GM12878 (cell line): Measurements from ENCODE around the gene OR6B3. TPM values are rescaled to one million over a fixed set of nuclear protein-coding genes. Genes with fewer than 3 reads are reported as not detected.

Source experiments
- ATAC-seq: fragments of 200-7000 bp; cut with Tn5 transposase; 3 replicates; pipeline ENCODE4 v1.9.1; 2020; ENCODE audit warnings: mild to moderate bottlenecking, moderate library complexity
- BruUV-seq: library from RNA; stranded (reverse); fragments of 400-500 nt; replicated peaks from 2 replicates; lab custom pipeline; 2021; lab: Mats Ljungman, UMichigan
- CTCF ChIA-PET: fragments of 300-600 bp; sonication (Branson Sonifier 250); formaldehyde crosslinking; extraction: SDS; loops from one replicate; lab custom pipeline; 2021; ENCODE audit warnings: inconsistent platforms; lab: Yijun Ruan, JAX
- POLR2A ChIA-PET: fragments of 350-600 bp; formaldehyde crosslinking; extraction: SDS; loops from one replicate; lab custom pipeline; 2021; ENCODE audit warnings: inconsistent platforms; lab: Charles Lee
- RAD21 ChIA-PET: fragments of 300-600 bp; sonication (Branson Sonifier 250); formaldehyde crosslinking; loops from one replicate; lab custom pipeline; 2023; ENCODE audit warnings: antibody characterized with exemption; ENCODE audit not compliant: unreplicated experiment; lab: Charles Lee
- SMC1A ChIA-PET: fragments of 300-600 bp; sonication (Branson Sonifier 250); formaldehyde crosslinking; loops from one replicate; lab custom pipeline; 2023; ENCODE audit not compliant: unreplicated experiment, uncharacterized antibody; lab: Charles Lee
- DNase-seq: peaks from one replicate; pipeline ENCODE4 v3.0.0-alpha.2; 2011; ENCODE audit warnings: low read depth, low spot score
- FAIRE-seq: peaks from 3 replicates; lab custom pipeline; 2011; peaks lifted over from hg19 to GRCh38; lab: Jason Lieb, UNC
- H2AFZ ChIP-seq: 2 replicates; pipeline ENCODE4 v1.6.0; 2011; ENCODE audit warnings: low read depth, low read length, control low read depth; ENCODE audit not compliant: control insufficient read depth
- H3K27ac ChIP-seq: 2 replicates; pipeline ENCODE4 v1.5.1; 2011; ENCODE audit warnings: control low read depth; ENCODE audit not compliant: control insufficient read depth, insufficient read depth
- H3K27me3 ChIP-seq, 2 experiments: replicated peaks in 1 of 2; 2 replicates each; pipeline versions ENCODE4 v1.6.0 to v1.6.1; 2011; ENCODE audit warnings: low read length in 1 of 2; ENCODE audit not compliant: control insufficient read depth in 2 of 2, insufficient read depth in 2 of 2
- H3K36me3 ChIP-seq, 2 experiments: 2 replicates each; pipeline ENCODE4 v1.5.1; 2011; ENCODE audit warnings: low read length in 1 of 2; ENCODE audit not compliant: control insufficient read depth in 2 of 2, insufficient read depth in 2 of 2
- H3K4me1 ChIP-seq: 2 replicates; pipeline ENCODE4 v1.6.1; 2011; ENCODE audit warnings: mild to moderate bottlenecking, low read length, moderate library complexity, mixed read lengths; ENCODE audit not compliant: control insufficient read depth, insufficient read depth
- H3K4me2 ChIP-seq: 2 replicates; pipeline ENCODE4 v1.6.0; 2011; ENCODE audit warnings: control low read depth; ENCODE audit not compliant: control insufficient read depth, insufficient read depth
- H3K4me3 ChIP-seq: fragments of 200-600 bp; sonication (generic); 2 replicates; pipeline ENCODE4 v1.5.1; 2016
- H3K79me2 ChIP-seq: 2 replicates; pipeline ENCODE4 v1.6.0; 2011; ENCODE audit warnings: low read length; ENCODE audit not compliant: control insufficient read depth, insufficient read depth
- H3K9ac ChIP-seq: 2 replicates; pipeline ENCODE4 v1.8.0; 2011; ENCODE audit warnings: low read length, control low read depth, mixed read lengths; ENCODE audit not compliant: control insufficient read depth, insufficient read depth
- H3K9me3 ChIP-seq: replicated peaks from 3 replicates; pipeline ENCODE4 v1.5.1; 2011; ENCODE audit warnings: mild to moderate bottlenecking, low read length; ENCODE audit not compliant: control insufficient read depth, insufficient read depth
- H4K20me1 ChIP-seq: 2 replicates; pipeline ENCODE4 v1.6.0; 2011; ENCODE audit not compliant: control insufficient read depth, insufficient read depth
- CEBPB ChIP-seq, 2 experiments: fragments of 150-350 bp in 1 of 2; IDR thresholded peaks; 2 replicates each; pipeline ENCODE4 v1.6.1; 2012 to 2014; ENCODE audit warnings: low read depth in 2 of 2, low read length in 2 of 2, borderline replicate concordance in 1 of 2, inconsistent platforms in 1 of 2
- KLF5 ChIP-seq: fragments of 450-650 bp; IDR thresholded peaks from 2 replicates; pipeline ENCODE4 v1.6.1; 2014; ENCODE audit warnings: mild to moderate bottlenecking; ENCODE audit not compliant: partially characterized antibody
- MYB ChIP-seq: fragments of 150-350 bp; IDR thresholded peaks from 2 replicates; pipeline ENCODE4 v1.6.1; 2014; ENCODE audit warnings: mild to moderate bottlenecking, low read depth, low read length, borderline replicate concordance
- NFIC ChIP-seq: IDR thresholded peaks from 2 replicates; pipeline ENCODE4 v1.6.1; 2012; ENCODE audit warnings: low read depth, mild to moderate bottlenecking, inconsistent platforms, low read length, moderate library complexity
- NR2C1 ChIP-seq: fragments of 450-650 bp; IDR thresholded peaks from 2 replicates; pipeline ENCODE4 v1.6.1; 2017; ENCODE audit warnings: antibody characterized with exemption, mild to moderate bottlenecking, moderate library complexity
- NR2C2 ChIP-seq: IDR thresholded peaks from 2 replicates; pipeline ENCODE4 v1.6.1; 2011; ENCODE audit warnings: borderline replicate concordance, low read depth; ENCODE audit not compliant: control insufficient read depth, insufficient read length
- SMAD1 ChIP-seq: fragments of 450-650 bp; IDR thresholded peaks from 2 replicates; pipeline ENCODE4 v1.6.1; 2018; ENCODE audit warnings: mild to moderate bottlenecking, low read depth; ENCODE audit not compliant: partially characterized antibody
- SPI1 ChIP-seq: IDR thresholded peaks from 2 replicates; pipeline ENCODE4 v1.6.1; 2011; ENCODE audit warnings: low read depth, mild to moderate bottlenecking, low read length, moderate library complexity, borderline replicate concordance; ENCODE audit not compliant: insufficient read depth
- SREBF2 ChIP-seq: IDR thresholded peaks from 2 replicates; pipeline ENCODE4 v1.6.1; 2012; ENCODE audit warnings: mild to moderate bottlenecking, low read length
- SRF ChIP-seq, 2 experiments: IDR thresholded peaks; 2 replicates each; pipeline ENCODE4 v1.6.1; 2011; ENCODE audit warnings: low read depth in 2 of 2, low read length in 2 of 2, mild to moderate bottlenecking in 1 of 2, moderate library complexity in 1 of 2
- ZBTB33 ChIP-seq: fragments of 450-650 bp; IDR thresholded peaks from 2 replicates; pipeline ENCODE4 v1.6.1; 2017; ENCODE audit warnings: mild to moderate bottlenecking
- ZSCAN29 ChIP-seq: fragments of 450-650 bp; IDR thresholded peaks from 2 replicates; pipeline ENCODE4 v1.6.1; 2017; ENCODE audit warnings: mild to moderate bottlenecking, moderate library complexity
- WGBS: methylation state at CpG from one replicate; pipeline ENCODE4 v1.1.6; 2016; ENCODE audit warnings: low lambda C conversion rate; ENCODE audit not compliant: insufficient replicate concordance, insufficient coverage; ENCODE audit errors: missing lambda C conversion rate; 5-methylcytosine and 5-hydroxymethylcytosine counted together
- in situ Hi-C: fragments of 300-500 bp; cut with MboI; formaldehyde crosslinking; loops from 9 replicates; pipeline ENCODE4 v1.14.3; 2018; ENCODE audit warnings: mixed read lengths
- intact Hi-C: fragments of 100-400 bp; cut with micrococcal nuclease; formaldehyde crosslinking; loops from one replicate; pipeline ENCODE4 v1.14.2; 2022; ENCODE audit not compliant: unreplicated experiment
- polyA plus RNA-seq, 11 experiments: library from polyadenylated mRNA; depleted of rRNA in 4 of 11; unstranded in 6 of 11; stranded (reverse) in 5 of 11; fragments of >200 nt; fragmentation: Nextera tagmentation in 4 of 11; fragmentation: Illumina TruSeq in 1 of 11; extraction: Ambion mirVana in 4 of 11; extraction: Trizol in 1 of 11; gene quantifications; 1 replicate in 1 of 11; 2 replicates in 10 of 11; pipeline versions ENCODE4 v1.2.1 to v1.2.3, GENCODE V29; 2011 to 2016; ENCODE audit warnings: inconsistent platforms in 2 of 11, missing spikeins in 2 of 11, low read depth in 1 of 11
- total RNA-seq, 4 experiments: library from RNA; depleted of rRNA in 3 of 4; stranded (reverse); fragments of >200 nt in 3 of 4; fragmentation: Illumina TruSeq in 1 of 4; extraction: Trizol in 1 of 4; gene quantifications; 2 replicates each; pipeline versions ENCODE4 v1.2.1 to v1.2.3, GENCODE V29; 2013 to 2021

OR6B3 gene
- total and polyA plus RNA-seq, 10 of the 15 experiments (the other 5 are each of a cell fraction or from before 2014, with no cell fraction given): not detected

- SMC1A ChIA-PET: no interaction called here
- WGBS: 18% methylated on average over 41 of the region's 43 CpGs
Measured at GRCh38 chr2:240095556-240096523, 42.5 kb upstream of the OR6B3 start.

More at GRCh38 chr2:240095556-240096523, 42.5 kb upstream of the OR6B3 start:
- no peaks in the 10 kb centered on the region for H4K20me1 ChIP-seq
- H2AFZ ChIP-seq: no peak overlapping the region
- H3K4me2 ChIP-seq: no peak overlapping the region
- ATAC-seq (no peak), DNase-seq (no peak), FAIRE-seq (no peak)
- no peak for TF ChIP-seq ZBTB33
- no peak for TF ChIP-seq NR2C1
- no peak for TF ChIP-seq SRF (IDR thresholded peaks at IDR 0.05; ENCODE audit: low read depth in 2 of 2, low read length in 2 of 2)
- no peak for TF ChIP-seq ZSCAN29
- no peak for TF ChIP-seq MYB
- no peak for TF ChIP-seq CEBPB (IDR thresholded peaks at IDR 0.05; ENCODE audit: borderline replicate concordance in 1 of 2, low read depth in 2 of 2, low read length in 2 of 2)
- no peak for TF ChIP-seq SREBF2
- no peak for TF ChIP-seq NFIC
- no peak for TF ChIP-seq NR2C2
- TF ChIP-seq SPI1: no peak
- TF ChIP-seq KLF5: no peak
- TF ChIP-seq SMAD1: no peak
- H3K79me2 ChIP-seq: no peaks in the 10 kb centered on the region
- H3K27me3 ChIP-seq: peaks cover 9 to 18% of the 10 kb centered on the region in 2 experiments
- H3K9me3 ChIP-seq: no peaks in the 10 kb centered on the region; the same call in 2 of the 3 replicates
- BruUV-seq: no TSS peak
- ChIA-PET POLR2A (no interaction called here), CTCF (no interaction called here), RAD21 (no interaction called here)
- H3K4me3 ChIP-seq: no peak overlapping the region
- H3K9ac ChIP-seq: no peak overlapping the region
- no peaks in the 10 kb centered on the region for H3K4me1 ChIP-seq
- no peak overlapping the region for H3K27ac ChIP-seq
- intact Hi-C loops: no loop called here
- H3K36me3 ChIP-seq: no peaks in the 10 kb centered on the region
- in situ Hi-C loops: no loop called here
